B cell (primary cell): ENCODE results near the gene CDK6. TPM values are rescaled to one million over a fixed set of nuclear protein-coding genes. Genes with fewer than 3 reads are reported as not detected.

Experiments
- ATAC-seq: fragments of 200-7000 bp; cut with Tn5 transposase; one replicate; pipeline ENCODE4 v1.10.0; 2021; ENCODE audit warnings: low read depth, mild to moderate bottlenecking, moderate number of reproducible peaks, moderate library complexity
- CTCF ChIA-PET: fragments of 350-600 bp; sonication (Branson Sonifier 250); formaldehyde crosslinking; loops from one replicate; lab custom pipeline; 2021; ENCODE audit warnings: antibody characterized with exemption, inconsistent platforms; lab: Charles Lee
- POLR2A ChIA-PET: fragments of 350-600 bp; sonication (Branson Sonifier 250); formaldehyde crosslinking; loops from one replicate; lab custom pipeline; 2021; ENCODE audit warnings: antibody characterized with exemption; lab: Charles Lee
- DNase-seq: peaks from one replicate; pipeline ENCODE4 v3.0.0; 2013
- H2AFZ ChIP-seq: 2 replicates; pipeline ENCODE4 v1.6.1; 2012; ENCODE audit warnings: mild to moderate bottlenecking, low read depth, low read length; ENCODE audit not compliant: insufficient read depth, poor library complexity, severe bottlenecking
- H3K27ac ChIP-seq, 2 donors: 1 replicate in 1 of 2; 2 replicates in 1 of 2; pipeline ENCODE4 v1.5.1; 2012 to 2013; ENCODE audit warnings: low read length in 2 of 2, mild to moderate bottlenecking in 2 of 2, moderate library complexity in 1 of 2
- H3K27me3 ChIP-seq, 4 experiments: fragments of 200-600 bp in 1 of 4; sonication (generic) in 1 of 4; replicated peaks in 1 of 4; 1 replicate in 2 of 4; 2 replicates in 2 of 4; pipeline versions ENCODE4 v1.6.1 to v1.7.0; 2013 to 2016; ENCODE audit warnings: low read length in 3 of 4, mild to moderate bottlenecking in 2 of 4, mixed read lengths in 1 of 4, moderate library complexity in 1 of 4; ENCODE audit not compliant: insufficient read depth in 4 of 4, control insufficient read depth in 3 of 4; ENCODE audit errors: control extremely low read depth in 1 of 4
- H3K36me3 ChIP-seq, 2 experiments: replicated peaks in 1 of 2; 1 replicate in 1 of 2; 2 replicates in 1 of 2; pipeline versions ENCODE4 v1.6.1 to v1.7.1; 2013; ENCODE audit warnings: low read length in 1 of 2; ENCODE audit not compliant: insufficient read depth in 2 of 2, control insufficient read depth in 1 of 2; ENCODE audit errors: control extremely low read depth in 1 of 2, extremely low read depth in 1 of 2
- H3K4me1 ChIP-seq, 2 donors: fragments of 200-600 bp in 1 of 2; sonication (generic) in 1 of 2; 1 replicate in 1 of 2; 2 replicates in 1 of 2; pipeline versions ENCODE4 v1.5.1 to v1.6.1; 2013 to 2017; ENCODE audit warnings: low read length in 2 of 2; ENCODE audit not compliant: control insufficient read depth in 2 of 2, insufficient read depth in 2 of 2
- H3K4me2 ChIP-seq: replicated peaks from 2 replicates; pipeline ENCODE3; 2012; ENCODE audit warnings: mild to moderate bottlenecking, low read depth, low read length; ENCODE audit not compliant: poor library complexity, severe bottlenecking
- H3K4me3 ChIP-seq, 5 experiments: fragments of 200-600 bp in 1 of 5; sonication (generic) in 1 of 5; 1 replicate in 3 of 5; 2 replicates in 2 of 5; pipeline versions ENCODE4 v1.5.1 to v1.7.0; 2011 to 2016; ENCODE audit warnings: low read length in 4 of 5, mild to moderate bottlenecking in 4 of 5, low read depth in 2 of 5, control low read depth in 1 of 5, moderate library complexity in 1 of 5; ENCODE audit not compliant: insufficient read depth in 1 of 5; ENCODE audit errors: control extremely low read depth in 1 of 5, extremely low read depth in 1 of 5
- H3K79me2 ChIP-seq: fragments of 200-600 bp; sonication (generic); one replicate; pipeline ENCODE4 v1.6.0; 2016; ENCODE audit warnings: low read length; ENCODE audit not compliant: control insufficient read depth, insufficient read depth
- H3K9ac ChIP-seq: fragments of 200-600 bp; sonication (generic); 2 replicates; pipeline ENCODE4 v1.6.1; 2017; ENCODE audit warnings: mild to moderate bottlenecking, low read length, moderate library complexity
- H3K9me3 ChIP-seq, 3 donors: one replicate each; pipeline versions ENCODE4 v1.6.1 to v1.7.1; 2013; ENCODE audit warnings: low read length in 2 of 3; ENCODE audit not compliant: control insufficient read depth in 2 of 3, insufficient read depth in 1 of 3; ENCODE audit errors: control extremely low read depth in 1 of 3
- H4K20me1 ChIP-seq: 2 replicates; pipeline ENCODE4 v1.6.0; 2012; ENCODE audit warnings: mild to moderate bottlenecking, low read length; ENCODE audit not compliant: insufficient read depth, control insufficient read depth, poor library complexity, severe bottlenecking
- H3K27ac Mint-ChIP-seq: one replicate; pipeline ENCODE4 v1.8.0; 2021; ENCODE audit warnings: mixed read lengths
- H3K27me3 Mint-ChIP-seq: one replicate; pipeline ENCODE4 v1.8.0; 2021; ENCODE audit warnings: mixed read lengths
- H3K4me1 Mint-ChIP-seq: one replicate; pipeline ENCODE4 v1.8.0; 2021; ENCODE audit warnings: mixed read lengths
- H3K4me3 Mint-ChIP-seq: one replicate; pipeline ENCODE4 v1.8.0; 2021; ENCODE audit warnings: mixed read lengths
- H3K9me3 Mint-ChIP-seq: one replicate; pipeline ENCODE4 v1.8.0; 2022; ENCODE audit warnings: mixed read lengths; ENCODE audit not compliant: insufficient read depth
- EZH2 ChIP-seq: IDR thresholded peaks from 2 replicates; pipeline ENCODE4 v1.6.1; 2012; ENCODE audit warnings: borderline replicate concordance, low read depth, mild to moderate bottlenecking, moderate library complexity, low read length; ENCODE audit not compliant: insufficient read depth, poor library complexity, severe bottlenecking
- WGBS: methylation state at CpG from one replicate; pipeline ENCODE4 v1.1.5; 2013; ENCODE audit warnings: missing lambda C conversion rate; ENCODE audit not compliant: insufficient coverage; 5-methylcytosine and 5-hydroxymethylcytosine counted together
- intact Hi-C: fragments of 100-400 bp; cut with micrococcal nuclease; formaldehyde crosslinking; loops from one replicate; pipeline ENCODE4 v1.10.0; 2022
- polyA plus RNA-seq: library from polyadenylated mRNA; depleted of rRNA; stranded (reverse); fragments of >200 nt; gene quantifications from 2 replicates; pipeline ENCODE4 v1.2.3, GENCODE V29; 2012
- total RNA-seq, 2 donors: library from RNA; stranded (reverse); fragments of 120-200 nt in 1 of 2; gene quantifications; 1 replicate in 1 of 2; 2 replicates in 1 of 2; pipeline versions ENCODE4 v1.2.3 to v1.2.4, GENCODE V29; 2013 to 2022
- TF ChIP-seq, protein P1 (sequence below): fragments of 200-600 bp; IDR thresholded peaks from one replicate; pipeline ENCODE4 v1.8.0; 2022; ENCODE audit warnings: antibody characterized with exemption, mild to moderate bottlenecking

CDK6 gene
- total and polyA plus RNA-seq, 2 donors (not counting 1 experiment from before 2014, with no cell fraction given), result 3.0 to 14.6 TPM

DNA sequence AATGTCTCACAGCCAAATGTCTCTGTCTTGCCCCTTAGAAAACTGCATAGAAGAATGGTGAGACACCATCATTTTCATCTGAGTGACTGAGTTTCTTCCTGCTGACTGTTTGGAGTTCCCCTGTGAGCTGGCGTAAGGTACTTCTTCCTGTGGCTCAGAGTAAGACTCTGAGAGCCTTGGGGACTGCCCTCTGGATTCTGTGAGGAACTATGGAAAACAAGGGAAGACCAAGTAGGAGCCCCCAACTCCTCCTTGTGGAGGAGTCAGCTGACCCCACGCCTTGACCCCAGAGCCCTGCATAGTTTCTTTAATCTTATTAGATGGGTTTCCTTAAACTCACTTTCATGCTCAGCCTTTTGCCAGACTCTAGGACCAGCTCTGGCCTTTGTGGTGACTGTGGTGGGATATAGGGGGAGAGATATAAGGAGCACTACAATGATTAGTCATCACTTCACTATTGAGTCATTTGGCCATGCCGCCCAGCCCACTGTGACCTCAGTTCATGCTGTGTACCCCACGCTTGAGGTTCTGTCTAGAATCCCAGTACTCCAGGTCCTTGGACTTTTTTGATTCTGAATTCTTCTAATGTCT lies 194.4 kb downstream of the CDK6 start:
- H3K36me3 ChIP-seq, result no peaks in the 10 kb centered on the region

DNA sequence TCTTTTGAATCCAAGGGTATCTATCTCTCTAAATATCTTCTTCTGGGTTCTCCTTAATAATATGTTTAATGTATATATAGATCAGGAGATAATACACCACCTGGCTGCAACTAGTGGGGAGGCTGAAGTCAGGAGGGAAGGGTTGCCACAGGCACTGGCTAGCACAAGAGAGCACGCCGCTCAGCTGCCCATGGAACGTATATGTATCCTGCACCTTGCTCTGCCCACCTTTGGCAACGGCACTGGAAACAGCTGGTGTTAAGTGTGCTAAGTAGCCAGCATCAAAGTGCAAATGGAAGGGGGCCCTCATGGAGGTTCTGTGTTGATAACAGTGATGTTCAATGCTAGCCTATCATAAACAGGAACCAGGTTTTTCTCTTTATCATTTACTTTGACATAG lies 196.4 kb downstream of the CDK6 start:
- Histone ChIP-seq H3K4me1 (peaks cover 13 to 17% of the 10 kb centered on the region in 2 donors), H3K27me3 (no peaks in the 10 kb centered on the region), H3K36me3 (no peaks in the 10 kb centered on the region), H3K4me2 (no peak overlapping the region), H2AFZ (no peak overlapping the region), H3K9me3 (no peaks in the 10 kb centered on the region), H3K79me2 (no peaks in the 10 kb centered on the region), H4K20me1 (no peaks in the 10 kb centered on the region), H3K9ac (no peak overlapping the region), H3K4me3 (no peak overlapping the region), H3K27ac (no peak overlapping the region)
- POLR2A ChIA-PET, result no interaction called here
- no peak overlapping the region for H3K4me3 Mint-ChIP-seq
- peaks cover 28% of the 10 kb centered on the region for H3K4me1 Mint-ChIP-seq
- WGBS, result 33% methylated on average over 4 of the region's 4 CpGs
- ATAC-seq (no peak), DNase-seq (no peak)
- no peak for TF ChIP-seq EZH2
- TF ChIP-seq, protein P1, sequence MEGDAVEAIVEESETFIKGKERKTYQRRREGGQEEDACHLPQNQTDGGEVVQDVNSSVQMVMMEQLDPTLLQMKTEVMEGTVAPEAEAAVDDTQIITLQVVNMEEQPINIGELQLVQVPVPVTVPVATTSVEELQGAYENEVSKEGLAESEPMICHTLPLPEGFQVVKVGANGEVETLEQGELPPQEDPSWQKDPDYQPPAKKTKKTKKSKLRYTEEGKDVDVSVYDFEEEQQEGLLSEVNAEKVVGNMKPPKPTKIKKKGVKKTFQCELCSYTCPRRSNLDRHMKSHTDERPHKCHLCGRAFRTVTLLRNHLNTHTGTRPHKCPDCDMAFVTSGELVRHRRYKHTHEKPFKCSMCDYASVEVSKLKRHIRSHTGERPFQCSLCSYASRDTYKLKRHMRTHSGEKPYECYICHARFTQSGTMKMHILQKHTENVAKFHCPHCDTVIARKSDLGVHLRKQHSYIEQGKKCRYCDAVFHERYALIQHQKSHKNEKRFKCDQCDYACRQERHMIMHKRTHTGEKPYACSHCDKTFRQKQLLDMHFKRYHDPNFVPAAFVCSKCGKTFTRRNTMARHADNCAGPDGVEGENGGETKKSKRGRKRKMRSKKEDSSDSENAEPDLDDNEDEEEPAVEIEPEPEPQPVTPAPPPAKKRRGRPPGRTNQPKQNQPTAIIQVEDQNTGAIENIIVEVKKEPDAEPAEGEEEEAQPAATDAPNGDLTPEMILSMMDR, result no peak
- intact Hi-C loops, result no loop called here
- CTCF ChIA-PET, result no interaction called here
- no peaks in the 10 kb centered on the region for H3K9me3 Mint-ChIP-seq
- H3K27ac Mint-ChIP-seq, result no peak overlapping the region
- no peaks in the 10 kb centered on the region for H3K27me3 Mint-ChIP-seq

More for the DNA sequence above, 194.4 kb downstream of the CDK6 start:
- DNase-seq (peak; percentile 35), ATAC-seq (peak; percentile 54)
- Histone ChIP-seq H3K79me2 (no peaks in the 10 kb centered on the region), H2AFZ (no peak overlapping the region), H3K9ac (no peak overlapping the region), H3K27ac (peak overlapping the region in 1 of 2 donors; percentile 37), H4K20me1 (no peaks in the 10 kb centered on the region), H3K4me2 (no peak overlapping the region), H3K4me3 (no peak overlapping the region), H3K27me3 (no peaks in the 10 kb centered on the region), H3K9me3 (no peaks in the 10 kb centered on the region), H3K4me1 (peaks cover 12 to 18% of the 10 kb centered on the region in 2 donors)
- intact Hi-C loops, result no loop called here
- ChIA-PET CTCF (interaction anchor here (1.0 to 1.3 kb wide), 3 partner anchors 8 to 21 kb away, joined by 3 to 4 read pairs (median 3); no protein-coding TSS in a partner anchor), POLR2A (no interaction called here)
- H3K27me3 Mint-ChIP-seq, result no peaks in the 10 kb centered on the region
- H3K4me3 Mint-ChIP-seq, result no peak overlapping the region
- peak overlapping the region; percentile 2 for H3K27ac Mint-ChIP-seq
- H3K9me3 Mint-ChIP-seq, result no peaks in the 10 kb centered on the region
- 9% methylated on average over 1 of the region's 4 CpGs for WGBS
- peaks cover 32% of the 10 kb centered on the region for H3K4me1 Mint-ChIP-seq
- no peak for TF ChIP-seq EZH2
- TF ChIP-seq, protein P1, result no peak
